ENCODE data around the gene PIMREG. TPM values are rescaled to one million over a fixed set of nuclear protein-coding genes. Genes with fewer than 3 reads are reported as not detected.

The PIMREG gene
- total RNA-seq, 1 experiment from 2014 or later, result 52.2 TPM

DNA sequence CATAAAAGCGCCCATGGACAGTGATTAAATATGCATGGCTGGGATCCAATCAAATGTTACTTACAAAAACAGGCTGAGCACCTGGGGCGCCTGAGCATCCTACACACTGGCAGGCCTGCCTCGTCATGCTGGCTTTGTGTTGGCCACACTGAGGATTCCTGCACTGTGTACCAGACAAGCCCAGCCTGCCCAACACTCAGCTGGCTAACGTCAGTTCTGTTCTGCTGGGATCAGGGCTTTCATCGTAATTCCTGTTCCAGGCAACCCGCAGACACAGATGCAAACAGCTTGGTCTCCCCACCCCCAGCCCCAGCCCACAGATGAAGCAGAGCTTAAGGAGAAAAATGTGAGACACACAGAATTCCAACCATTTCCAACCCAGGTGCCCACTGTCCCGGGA is 30.7 kb downstream of the PIMREG start:
- H3K9me3 ChIP-seq (ENCODE audit: insufficient read depth, low read depth), result no peaks in the 10 kb centered on the region
- no peaks in the 10 kb centered on the region for H4K20me1 ChIP-seq (ENCODE audit: insufficient read depth)
- no peaks in the 10 kb centered on the region for H3K27me3 ChIP-seq (ENCODE audit: insufficient read depth, low read depth)
- BruUV-seq (replicated peaks), result no TSS peak
- no peak for TF ChIP-seq EZH2 (IDR thresholded peaks at IDR 0.05; ENCODE audit: low read depth)
- TF ChIP-seq CTCF (conservative IDR thresholded peaks at IDR 0.05), result no peak
- no peak overlapping the region for H3K4me3 ChIP-seq
- peaks cover 19% of the 10 kb centered on the region for H3F3A ChIP-seq (ENCODE audit: insufficient read depth, low read depth)
- H3K36me3 ChIP-seq (ENCODE audit: low read depth), result no peaks in the 10 kb centered on the region
- intact Hi-C loops (cut with micrococcal nuclease; ENCODE audit: unreplicated experiment), result loop anchor here (5.0 kb wide), 1 partner anchor 47 kb away; no protein-coding TSS in a partner anchor
- no peak for DNase-seq
- H3K4me2 ChIP-seq, result no peak overlapping the region
- no peak overlapping the region for H2AFZ ChIP-seq
- ChIA-PET POLR2A (ENCODE audit: unreplicated experiment) (no interaction called here), CTCF (interaction anchor here (0.6 to 1.3 kb wide), 2 partner anchors 49 to 71 kb away, joined by 3 to 4 read pairs; no protein-coding TSS in a partner anchor)
- no peaks in the 10 kb centered on the region for H3K79me2 ChIP-seq (ENCODE audit: low read depth)
- peaks cover 32% of the 10 kb centered on the region for H3K4me1 ChIP-seq (replicated peaks; ENCODE audit: insufficient read depth)
- no peak overlapping the region for H3K27ac ChIP-seq
- no peaks in the 10 kb centered on the region for H3K9me2 ChIP-seq (ENCODE audit: insufficient read depth)

- Histone ChIP-seq H3K4me2 (no peak overlapping the region), H3F3A (ENCODE audit: insufficient read depth, low read depth) (peaks cover 19% of the 10 kb centered on the region), H3K27ac (no peak overlapping the region), H3K9me2 (ENCODE audit: insufficient read depth) (no peaks in the 10 kb centered on the region), H3K36me3 (ENCODE audit: low read depth) (no peaks in the 10 kb centered on the region), H4K20me1 (ENCODE audit: insufficient read depth) (no peaks in the 10 kb centered on the region), H3K9me3 (ENCODE audit: insufficient read depth, low read depth) (no peaks in the 10 kb centered on the region), H3K4me1 (replicated peaks; ENCODE audit: insufficient read depth) (peaks cover 32% of the 10 kb centered on the region), H3K4me3 (no peak overlapping the region), H3K27me3 (ENCODE audit: insufficient read depth, low read depth) (no peaks in the 10 kb centered on the region), H2AFZ (no peak overlapping the region), H3K79me2 (ENCODE audit: low read depth) (no peaks in the 10 kb centered on the region)
- intact Hi-C loops (cut with micrococcal nuclease; ENCODE audit: unreplicated experiment), result no loop called here
- no TSS peak for BruUV-seq (replicated peaks)
- DNase-seq, result no peak
- POLR2A ChIA-PET (ENCODE audit: unreplicated experiment), result no interaction called here
- CTCF ChIA-PET, result interaction anchor here (0.6 to 1.3 kb wide), 2 partner anchors 48 to 70 kb away, joined by 3 to 4 read pairs; no protein-coding TSS in a partner anchor
- TF ChIP-seq CTCF (conservative IDR thresholded peaks at IDR 0.05) (no peak), EZH2 (IDR thresholded peaks at IDR 0.05; ENCODE audit: low read depth) (no peak)
Measured at GRCh38 chr17:6475411-6475810, 31.2 kb downstream of the PIMREG start.

DNA sequence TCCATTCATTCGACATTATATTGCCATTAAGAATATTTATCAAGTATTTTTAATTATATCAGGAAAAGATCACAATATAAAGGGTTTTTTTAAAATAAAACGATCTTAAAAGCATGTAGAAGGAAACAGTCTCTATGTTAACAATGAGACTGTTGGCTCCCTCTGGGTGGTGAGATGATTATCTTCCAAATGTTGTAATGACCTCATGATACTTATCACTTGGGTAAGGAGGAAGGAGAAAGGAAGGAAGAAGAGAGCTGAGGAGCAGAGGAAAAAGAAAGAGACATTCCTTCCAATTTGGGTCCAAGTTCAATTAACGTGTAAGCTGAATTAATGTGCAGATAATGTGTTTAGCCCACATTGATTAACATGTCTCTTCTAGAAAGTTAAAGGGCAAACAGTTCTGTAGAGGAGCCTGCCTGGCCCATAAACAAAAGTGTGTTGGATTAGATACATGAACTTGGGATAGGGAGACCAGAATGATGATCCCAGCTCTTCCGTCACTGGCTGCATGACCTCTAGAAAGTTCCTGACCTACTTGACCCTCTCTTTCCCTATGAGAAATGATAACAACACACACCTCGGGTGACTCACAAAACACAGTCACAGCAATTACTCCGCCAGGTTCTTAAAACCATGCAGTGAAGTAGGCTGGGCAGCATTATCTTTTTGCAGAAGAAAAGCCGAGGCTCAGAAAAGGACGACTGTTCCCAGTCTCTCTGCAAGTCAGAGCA is 32.0 kb downstream of the PIMREG start:
- intact Hi-C loops (cut with micrococcal nuclease; ENCODE audit: unreplicated experiment), result no loop called here
- Histone ChIP-seq H4K20me1 (ENCODE audit: insufficient read depth) (no peaks in the 10 kb centered on the region), H3K4me3 (no peak overlapping the region), H3K4me1 (replicated peaks; ENCODE audit: insufficient read depth) (peaks cover 29% of the 10 kb centered on the region), H2AFZ (no peak overlapping the region), H3K36me3 (ENCODE audit: low read depth) (no peaks in the 10 kb centered on the region), H3K9me2 (ENCODE audit: insufficient read depth) (no peaks in the 10 kb centered on the region), H3K27ac (no peak overlapping the region), H3K79me2 (ENCODE audit: low read depth) (no peaks in the 10 kb centered on the region), H3K27me3 (ENCODE audit: insufficient read depth, low read depth) (no peaks in the 10 kb centered on the region), H3K9me3 (ENCODE audit: insufficient read depth, low read depth) (no peaks in the 10 kb centered on the region), H3K4me2 (no peak overlapping the region), H3F3A (ENCODE audit: insufficient read depth, low read depth) (peaks cover 19% of the 10 kb centered on the region)
- ChIA-PET POLR2A (ENCODE audit: unreplicated experiment) (no interaction called here), CTCF (interaction anchor here (0.6 to 1.3 kb wide), 2 partner anchors 15 to 47 kb away, joined by 4 to 6 read pairs; no protein-coding TSS in a partner anchor)
- no TSS peak for BruUV-seq (replicated peaks)
- peak in 1 of 2 experiments; percentile 39 for DNase-seq
- TF ChIP-seq CTCF (conservative IDR thresholded peaks at IDR 0.05), result no peak
- TF ChIP-seq EZH2 (IDR thresholded peaks at IDR 0.05; ENCODE audit: low read depth), result no peak
